Measurements from ENCODE around the gene SPDEF.

The SPDEF gene

DNA sequence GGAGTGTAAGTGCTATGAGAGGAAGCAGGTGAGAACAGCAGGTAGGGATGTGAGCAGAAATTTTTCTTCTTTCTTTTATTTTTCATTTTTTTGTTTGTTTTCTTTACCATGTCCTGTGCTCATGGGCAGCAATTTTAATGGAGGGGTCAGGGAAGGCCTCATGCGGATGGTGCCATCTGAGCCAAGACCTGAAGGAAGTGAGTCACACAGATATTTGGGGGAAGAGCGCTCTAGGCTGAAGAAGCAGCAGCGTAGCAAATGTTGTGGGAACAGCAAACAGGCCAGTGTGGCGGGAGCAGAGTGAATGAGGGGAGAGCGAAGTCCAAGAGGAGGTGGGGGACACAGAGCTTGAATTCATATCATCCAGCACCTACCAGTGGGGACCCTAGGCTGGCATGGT, 12.7 kb downstream of the SPDEF start:
- DNase-seq = no peak

DNA sequence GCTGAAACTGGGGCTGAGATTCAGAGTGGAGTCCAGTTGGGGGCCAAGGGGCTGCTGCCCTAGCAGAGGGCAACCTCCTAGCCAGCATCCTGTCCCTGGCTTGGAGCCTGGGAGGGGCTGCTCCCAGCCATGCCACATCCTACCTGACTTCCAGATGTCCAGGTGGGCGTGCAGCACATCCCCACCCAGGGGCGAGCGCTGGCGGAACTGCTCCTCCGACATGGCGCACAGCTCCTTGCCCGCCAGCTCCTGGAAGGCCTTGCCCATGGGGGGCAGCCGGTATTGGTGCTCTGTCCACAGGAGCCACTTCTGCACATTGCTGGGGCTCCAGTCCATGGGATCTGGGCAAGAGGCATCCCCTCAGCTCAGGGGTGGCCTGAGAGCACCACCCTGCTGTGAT, 15.3 kb downstream of the SPDEF start:
- no peak for DNase-seq

DNA sequence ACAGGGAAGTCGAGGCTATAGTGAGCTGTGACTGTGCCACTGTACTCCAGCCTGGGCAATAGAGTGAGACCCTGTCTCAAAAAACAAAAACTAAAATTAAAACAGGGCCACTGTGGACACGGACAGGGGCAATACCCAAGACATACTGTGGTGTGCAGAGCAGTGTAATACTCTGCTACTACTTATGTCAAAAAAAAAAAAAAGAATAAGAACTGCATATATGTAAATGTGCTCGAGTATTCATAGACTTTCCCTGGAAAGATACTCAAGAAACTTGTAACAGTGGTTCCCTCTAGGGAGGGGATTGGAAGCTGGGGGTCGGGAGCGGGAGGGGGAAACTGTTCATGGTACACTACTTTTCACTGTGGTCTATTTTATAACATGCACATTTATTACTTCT, 15.9 kb downstream of the SPDEF start:
- no peak for DNase-seq

GRCh38 chr6:34539181-34539580, 16.9 kb downstream of the SPDEF start:
- no peak for DNase-seq

DNA sequence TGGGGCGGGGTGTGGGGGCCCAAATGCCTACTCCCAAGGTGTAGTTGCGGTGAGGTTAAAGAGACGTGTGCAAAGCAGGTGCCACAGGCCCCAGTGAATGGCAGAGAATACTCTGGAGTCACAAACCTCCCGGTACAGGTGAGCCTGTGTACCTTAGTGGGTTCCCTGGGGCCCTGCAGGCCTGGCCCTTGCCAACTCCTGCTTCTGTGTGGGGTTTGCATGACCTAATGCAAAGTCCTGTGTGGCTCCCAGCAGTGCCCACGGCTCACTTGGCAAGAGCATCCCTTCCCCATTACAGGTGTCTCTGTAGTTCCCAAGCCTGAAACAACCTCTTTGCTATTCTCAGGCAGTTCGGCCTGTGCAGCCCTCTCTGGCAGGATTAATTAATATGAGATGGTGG, 17.5 kb downstream of the SPDEF start:
- no peak for DNase-seq

DNA sequence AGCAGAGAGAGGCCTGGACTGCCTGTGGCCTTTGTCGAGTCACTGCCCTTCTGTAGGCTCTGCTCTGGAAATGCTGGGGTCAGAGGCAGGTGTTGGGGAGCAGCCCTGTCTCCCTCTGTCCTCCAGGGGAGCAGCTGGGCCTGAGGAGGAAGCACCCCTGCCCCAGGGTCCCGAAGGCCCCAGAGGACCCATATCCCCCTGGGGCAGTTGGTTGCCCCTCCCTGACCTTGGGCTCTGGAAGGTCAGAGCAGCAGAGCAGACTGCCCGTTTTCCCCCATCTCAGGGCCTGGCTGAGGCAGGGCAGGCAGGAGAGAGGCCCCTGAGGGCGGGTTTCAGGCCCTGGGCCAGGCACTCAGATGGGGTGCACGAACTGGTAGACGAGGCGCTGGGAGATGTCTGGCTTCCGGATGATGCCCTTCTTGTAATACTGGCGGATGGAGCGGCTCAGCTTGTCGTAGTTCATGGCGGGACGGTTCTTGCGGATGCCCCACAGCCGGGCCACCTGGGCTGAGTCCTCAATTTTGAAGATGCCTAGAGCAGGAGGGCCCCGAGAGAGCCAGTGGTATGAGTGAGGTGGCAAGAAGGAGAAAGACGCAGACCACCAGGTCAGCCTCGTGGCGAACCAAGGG, 18.1 kb downstream of the SPDEF start:
- DNase-seq = no peak

DNA sequence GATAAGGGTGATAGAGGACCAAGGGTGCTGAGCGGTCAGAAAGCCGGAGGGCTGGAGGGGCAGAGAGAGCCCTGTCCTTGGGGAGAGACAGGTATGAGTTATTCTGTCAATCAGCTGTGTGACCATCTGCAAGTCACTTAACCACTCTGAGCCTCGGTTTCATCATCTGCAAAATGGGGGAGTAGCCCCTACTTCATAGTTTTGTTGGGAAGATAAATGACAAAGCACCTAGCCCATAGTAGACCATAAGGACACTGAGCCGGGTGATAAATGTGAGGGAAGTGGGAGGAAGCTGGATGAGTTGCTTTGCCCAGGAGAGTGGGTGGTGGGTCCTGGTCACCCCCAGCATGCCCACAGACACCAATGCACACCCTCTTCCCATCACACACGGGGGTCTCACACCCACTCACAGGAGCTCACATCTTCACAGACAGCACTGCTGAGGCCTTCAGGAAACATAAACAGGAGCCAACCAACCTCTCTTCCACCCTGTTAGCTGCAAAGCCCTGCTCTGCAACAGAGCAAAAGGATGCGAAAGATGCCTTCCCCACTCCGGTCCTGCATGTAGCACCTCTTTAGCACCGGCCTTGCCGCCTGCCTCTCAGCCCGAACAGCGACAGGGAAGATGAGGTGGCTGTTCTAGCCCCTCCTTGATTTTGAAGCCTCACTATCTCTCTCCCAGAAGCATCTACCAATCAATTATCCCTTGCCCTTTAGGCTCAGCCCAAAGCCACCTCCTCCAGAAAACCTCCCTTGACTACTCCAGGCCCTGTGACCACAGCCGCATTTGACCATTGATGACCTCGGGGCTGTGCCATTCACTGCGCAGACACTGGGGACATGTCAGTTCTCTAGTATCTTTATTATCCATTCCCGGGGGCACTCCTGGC, 18.9 kb downstream of the SPDEF start:
- DNase-seq = no peak

DNA sequence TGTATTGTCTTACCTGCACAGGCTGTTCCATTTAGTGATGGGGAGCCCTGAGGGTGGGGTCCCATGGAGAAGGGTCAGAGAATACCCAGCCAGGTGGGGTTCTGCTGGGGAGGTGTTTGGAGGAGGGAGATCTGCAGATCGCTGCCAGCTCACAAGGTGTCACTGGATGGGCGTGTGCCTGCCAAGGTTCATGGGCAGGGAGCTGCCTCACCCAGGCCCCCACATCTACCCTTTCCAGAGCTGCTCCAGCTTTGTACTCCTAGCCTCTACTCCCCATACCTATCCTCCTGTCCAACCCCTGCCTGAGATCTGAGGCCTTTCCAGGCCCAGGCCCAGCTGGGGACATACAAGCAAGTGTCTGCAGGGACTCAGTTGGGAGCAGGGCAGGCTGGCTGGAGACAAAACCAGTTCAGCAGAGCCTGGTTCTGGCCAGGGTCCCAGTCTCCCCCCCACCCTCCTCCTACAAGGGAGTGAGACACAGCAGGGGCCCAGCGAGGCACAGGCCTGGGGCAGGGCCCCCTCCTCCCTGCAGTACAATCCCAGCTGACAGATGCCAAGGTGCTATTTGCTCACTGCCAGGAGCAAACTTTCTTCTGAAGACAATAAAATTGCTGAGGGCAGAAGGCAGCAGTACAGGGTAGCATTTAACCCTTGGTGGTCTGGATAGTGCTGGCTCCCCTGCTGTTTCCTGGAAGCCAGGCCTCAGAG, 19.7 kb downstream of the SPDEF start:
- DNase-seq = no peak

GRCh38 chr6:34535646-34536045, 20.5 kb downstream of the SPDEF start:
- no peak for DNase-seq

- no peak for DNase-seq
Observed at GRCh38 chr6:34535199-34535598, 20.9 kb downstream of the SPDEF start.

DNA sequence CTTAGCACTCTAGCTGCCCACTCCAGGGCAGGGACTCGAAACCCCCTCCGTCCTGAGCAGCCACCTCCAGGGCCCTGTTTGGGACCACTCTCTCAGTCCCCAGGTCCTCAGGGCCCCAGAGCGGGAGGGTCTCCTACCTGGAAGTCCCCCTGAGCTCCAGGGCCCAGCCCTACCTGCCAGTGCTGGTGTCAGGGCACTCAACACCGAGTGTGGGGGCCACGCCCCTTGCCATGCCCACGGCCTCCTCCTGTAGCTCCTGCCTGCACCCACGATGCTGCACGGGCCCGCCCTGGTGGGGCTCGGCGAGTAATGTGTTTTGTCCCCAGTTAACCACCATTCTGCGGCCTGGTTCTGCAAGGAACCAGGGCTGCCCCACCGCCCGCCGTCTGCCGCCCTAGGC, 21.5 kb downstream of the SPDEF start:
- no peak for DNase-seq

- no peak for DNase-seq
Observed at GRCh38 chr6:34534146-34534545, 22.0 kb downstream of the SPDEF start.

GRCh38 chr6:34532230-34532629, 23.9 kb downstream of the SPDEF start:
- DNase-seq = no peak

DNA sequence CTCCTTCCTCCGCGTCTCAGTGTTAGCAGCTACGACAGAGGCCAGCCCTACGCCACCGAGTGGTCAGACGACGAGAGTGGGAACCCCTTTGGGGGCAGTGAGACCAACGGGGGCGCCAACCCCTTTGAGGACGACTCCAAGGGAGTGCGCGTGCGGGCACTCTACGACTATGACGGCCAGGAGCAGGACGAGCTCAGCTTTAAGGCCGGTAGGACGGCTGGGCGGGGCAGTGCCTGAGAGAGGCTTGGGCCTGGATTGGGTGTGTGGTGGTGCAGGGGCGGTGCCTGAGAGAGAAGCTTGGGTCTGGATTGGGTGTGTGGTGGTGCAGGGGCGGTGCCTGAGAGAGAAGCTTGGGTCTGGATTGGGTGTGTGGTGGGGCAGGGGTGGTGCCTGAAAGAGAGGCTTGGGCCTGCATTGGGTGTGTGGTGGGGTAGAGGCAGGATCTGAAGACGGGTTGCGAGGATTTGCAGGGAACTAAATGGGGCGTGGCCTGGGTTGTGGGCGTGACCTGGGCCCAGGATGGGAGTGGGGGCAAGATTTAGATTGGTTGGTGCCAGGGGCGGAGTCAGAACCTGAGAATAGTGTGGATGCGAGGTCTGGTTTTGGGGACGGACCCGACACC, 24.4 kb downstream of the SPDEF start:
- peak; percentile 90 for DNase-seq

DNA sequence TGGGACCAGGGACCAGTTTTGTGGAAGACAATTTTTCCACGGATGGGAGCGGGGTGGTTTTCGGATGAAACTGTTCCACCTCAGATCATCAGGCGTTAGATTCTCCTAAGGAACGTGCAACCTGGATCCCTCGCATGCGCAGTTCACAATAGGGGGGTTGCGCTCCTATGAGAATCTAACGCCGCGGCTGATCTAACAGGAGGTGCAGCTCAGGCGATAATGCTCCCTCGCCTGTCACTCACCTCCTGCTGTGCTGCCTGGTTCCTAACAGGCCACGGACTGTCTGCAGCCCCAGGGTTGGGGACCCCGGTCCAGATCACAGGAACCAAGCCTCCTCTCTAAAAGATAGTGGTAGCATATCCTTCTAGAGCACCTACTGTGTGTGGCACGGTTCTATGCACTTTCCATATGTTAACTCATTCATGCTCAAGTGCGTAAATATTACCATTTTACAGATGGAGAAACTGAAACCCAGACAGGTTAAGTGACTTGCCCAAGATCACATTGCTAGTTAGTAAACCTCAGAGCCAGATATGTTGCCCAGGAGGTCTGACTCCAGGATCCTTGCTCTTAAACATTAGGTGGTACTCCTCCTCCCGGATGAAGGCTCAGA, 25.3 kb downstream of the SPDEF start:
- DNase-seq = no peak

- no peak for DNase-seq
Observed at GRCh38 chr6:34529665-34530327, 26.3 kb downstream of the SPDEF start.

- no peak for DNase-seq
Observed at GRCh38 chr6:34528996-34529664, 27.0 kb downstream of the SPDEF start.

- no peak for DNase-seq
Observed at GRCh38 chr6:34527751-34528670, 28.1 kb downstream of the SPDEF start.

DNA sequence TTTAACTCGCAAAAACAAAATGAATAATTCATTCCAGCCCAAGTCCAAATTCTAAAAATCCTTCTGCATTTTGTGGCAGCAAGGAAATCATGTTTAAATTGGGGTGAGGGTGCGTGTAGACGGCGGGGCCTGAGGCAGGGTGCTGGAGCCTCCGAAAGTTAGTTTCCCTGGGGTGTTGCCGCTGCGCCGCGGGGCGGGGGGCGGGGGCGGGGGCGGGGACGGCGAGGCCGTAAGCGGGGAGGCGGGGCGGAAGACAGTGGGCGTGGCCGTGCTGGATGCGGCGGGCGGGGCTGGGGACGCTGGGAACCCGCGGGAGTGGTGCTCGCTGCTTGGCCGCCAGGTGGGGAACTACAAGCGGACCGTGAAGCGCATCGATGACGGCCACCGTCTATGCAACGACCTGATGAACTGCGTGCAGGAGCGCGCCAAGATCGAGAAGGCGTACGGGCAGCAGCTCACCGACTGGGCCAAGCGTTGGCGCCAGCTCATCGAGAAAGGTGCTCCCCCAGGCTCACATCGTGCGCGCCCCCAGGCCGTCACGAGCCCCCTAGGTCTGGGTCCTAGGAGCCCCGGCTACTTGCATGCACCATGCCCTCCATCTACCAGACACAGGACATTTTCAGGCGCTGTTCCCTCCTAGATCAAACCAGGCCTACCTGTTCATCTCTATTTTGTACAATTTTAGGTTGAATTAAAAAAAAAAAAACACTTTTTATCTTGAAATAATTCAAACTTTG, 29.0 kb downstream of the SPDEF start:
- DNase-seq = peak; percentile 96
